ENCODE measurements around the gene RTRAF.

RTRAF gene

DNA sequence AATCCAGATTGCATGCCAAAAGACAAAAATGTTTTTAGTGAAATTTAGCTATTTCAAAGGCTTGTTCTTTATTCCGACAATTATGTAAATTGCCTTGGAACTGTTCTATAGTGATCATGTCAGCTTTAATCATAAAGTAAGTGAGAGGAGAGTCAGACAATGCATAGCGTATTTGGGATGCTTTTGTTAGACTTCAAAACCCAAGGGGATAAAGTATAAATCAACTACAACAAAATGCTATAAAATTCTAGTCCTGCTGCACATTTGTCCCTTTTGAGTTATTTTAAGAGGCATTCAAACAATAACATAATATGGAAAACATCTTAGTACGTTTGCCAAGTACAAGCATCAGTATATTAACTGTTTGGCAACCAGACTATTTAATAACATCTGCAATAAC lies 11.3 kb downstream of the RTRAF start:
- DNase-seq (ENCODE audit: low read depth) = no peak
- TF ChIP-seq, protein P1, sequence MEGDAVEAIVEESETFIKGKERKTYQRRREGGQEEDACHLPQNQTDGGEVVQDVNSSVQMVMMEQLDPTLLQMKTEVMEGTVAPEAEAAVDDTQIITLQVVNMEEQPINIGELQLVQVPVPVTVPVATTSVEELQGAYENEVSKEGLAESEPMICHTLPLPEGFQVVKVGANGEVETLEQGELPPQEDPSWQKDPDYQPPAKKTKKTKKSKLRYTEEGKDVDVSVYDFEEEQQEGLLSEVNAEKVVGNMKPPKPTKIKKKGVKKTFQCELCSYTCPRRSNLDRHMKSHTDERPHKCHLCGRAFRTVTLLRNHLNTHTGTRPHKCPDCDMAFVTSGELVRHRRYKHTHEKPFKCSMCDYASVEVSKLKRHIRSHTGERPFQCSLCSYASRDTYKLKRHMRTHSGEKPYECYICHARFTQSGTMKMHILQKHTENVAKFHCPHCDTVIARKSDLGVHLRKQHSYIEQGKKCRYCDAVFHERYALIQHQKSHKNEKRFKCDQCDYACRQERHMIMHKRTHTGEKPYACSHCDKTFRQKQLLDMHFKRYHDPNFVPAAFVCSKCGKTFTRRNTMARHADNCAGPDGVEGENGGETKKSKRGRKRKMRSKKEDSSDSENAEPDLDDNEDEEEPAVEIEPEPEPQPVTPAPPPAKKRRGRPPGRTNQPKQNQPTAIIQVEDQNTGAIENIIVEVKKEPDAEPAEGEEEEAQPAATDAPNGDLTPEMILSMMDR (IDR thresholded peaks at IDR 0.05; ENCODE audit: low read depth, low read length, missing control alignments) = no peak
- no peak overlapping the region for H3K4me3 ChIP-seq (ENCODE audit: low read depth, low read length)

DNA sequence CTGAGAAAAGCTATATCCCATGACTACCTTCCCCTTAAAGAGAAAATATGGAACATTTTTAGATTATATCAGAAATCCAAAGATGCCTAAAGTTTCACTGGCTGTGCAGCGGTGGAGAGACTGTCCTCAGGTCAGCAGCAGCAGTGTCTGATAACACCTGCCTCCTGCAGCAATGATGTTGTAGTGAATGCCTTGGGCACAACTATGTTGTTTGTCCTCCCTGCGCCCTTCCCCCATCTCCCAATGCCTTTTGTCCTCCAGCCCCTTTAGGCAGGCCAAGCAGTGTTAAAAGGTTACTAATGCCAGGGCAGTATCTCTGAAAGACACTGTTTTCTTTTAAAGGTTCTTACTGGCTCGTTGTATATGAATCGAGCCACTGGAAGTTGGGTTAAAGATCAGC lies 13.2 kb downstream of the RTRAF start:
- DNase-seq (ENCODE audit: low read depth) = no peak
- no peak overlapping the region for H3K4me3 ChIP-seq (ENCODE audit: low read depth, low read length)
- TF ChIP-seq, protein P1 (IDR thresholded peaks at IDR 0.05; ENCODE audit: low read depth, low read length, missing control alignments) = no peak

DNA sequence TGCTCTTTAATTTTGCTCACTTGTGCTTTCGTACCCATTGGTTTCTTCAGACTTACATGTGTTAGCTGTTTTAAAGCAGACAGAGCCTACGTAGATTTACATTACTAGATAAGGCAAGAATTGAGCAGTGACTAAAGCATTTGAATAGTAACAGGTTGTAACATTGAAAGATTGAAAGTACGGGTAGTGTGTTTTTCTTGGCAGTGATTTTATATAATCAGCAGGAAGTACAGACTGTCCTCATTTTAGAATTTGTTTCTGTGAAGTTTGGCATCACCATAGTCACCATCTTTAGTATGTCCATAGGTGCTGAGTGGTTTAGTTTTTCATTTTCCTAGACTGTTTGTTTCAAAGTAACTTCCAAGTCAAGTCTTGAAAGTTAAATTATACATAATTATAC lies 14.0 kb downstream of the RTRAF start:
- no peak overlapping the region for H3K4me3 ChIP-seq (ENCODE audit: low read depth, low read length)
- no peak for DNase-seq (ENCODE audit: low read depth)
- TF ChIP-seq, protein P1 (IDR thresholded peaks at IDR 0.05; ENCODE audit: low read depth, low read length, missing control alignments) = no peak

DNA sequence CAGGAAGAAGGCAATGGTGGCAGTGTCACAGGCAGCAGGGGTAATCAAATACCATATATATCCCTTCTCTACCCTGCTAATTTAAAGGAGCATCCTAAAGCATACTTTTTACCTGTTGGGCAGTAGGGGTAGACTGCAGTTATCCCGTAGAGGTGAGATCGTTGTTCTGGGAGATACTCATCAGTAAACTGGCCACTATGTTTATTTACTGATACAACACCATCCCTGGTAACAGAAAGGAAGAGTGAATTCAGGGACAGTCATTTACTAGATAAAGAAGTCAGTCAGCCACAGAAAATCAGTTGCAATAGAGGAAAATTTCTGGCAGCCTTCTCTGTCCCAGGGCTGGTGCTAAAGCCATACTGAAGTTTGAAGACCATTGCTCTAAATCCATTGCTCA lies 16.3 kb downstream of the RTRAF start:
- TF ChIP-seq, protein P1 (IDR thresholded peaks at IDR 0.05; ENCODE audit: low read depth, low read length, missing control alignments) = no peak
- no peak for DNase-seq (ENCODE audit: low read depth)
- H3K4me3 ChIP-seq (ENCODE audit: low read depth, low read length) = no peak overlapping the region

DNA sequence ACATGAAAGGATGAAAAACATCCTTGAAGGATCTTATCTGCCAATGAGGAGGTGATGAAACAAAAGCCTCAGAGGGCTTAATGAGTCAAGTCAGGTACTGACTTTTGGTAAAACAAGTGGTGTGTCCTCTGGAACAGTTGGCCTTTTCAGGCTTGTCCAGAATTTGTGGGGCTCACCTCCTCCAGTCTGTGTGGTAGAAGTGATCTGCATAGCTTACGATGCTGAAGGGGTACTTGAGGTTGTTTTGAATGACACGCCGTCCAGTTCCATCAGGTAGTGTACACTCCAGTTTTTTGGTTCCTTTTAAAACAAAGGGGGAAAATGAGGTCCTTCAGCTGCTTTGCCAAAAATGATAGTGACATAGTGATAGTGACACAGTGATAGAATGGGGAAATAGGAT lies 17.0 kb downstream of the RTRAF start:
- no peak overlapping the region for H3K4me3 ChIP-seq (ENCODE audit: low read depth, low read length)
- no peak for DNase-seq (ENCODE audit: low read depth)
- TF ChIP-seq, protein P1 (IDR thresholded peaks at IDR 0.05; ENCODE audit: low read depth, low read length, missing control alignments) = no peak

DNA sequence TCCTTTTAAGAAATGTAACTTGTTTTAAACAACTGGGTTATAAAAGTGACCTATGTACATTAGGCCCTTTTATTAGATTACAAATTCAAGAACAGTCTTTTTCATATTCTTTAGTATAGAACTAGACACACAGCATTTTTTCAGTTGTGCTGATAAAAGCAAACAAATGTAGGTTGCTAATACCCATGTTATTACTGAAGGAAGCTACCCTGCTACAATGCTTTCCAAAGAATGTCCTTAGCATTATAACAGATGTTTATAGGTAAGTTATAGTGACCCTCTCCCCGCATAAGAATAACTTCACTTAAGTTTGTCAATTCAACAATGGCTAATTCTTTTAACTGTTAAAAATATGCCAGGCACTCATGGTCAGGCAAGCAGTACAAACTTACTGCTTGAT lies 17.9 kb downstream of the RTRAF start:
- no peak overlapping the region for H3K4me3 ChIP-seq (ENCODE audit: low read depth, low read length)
- no peak for DNase-seq (ENCODE audit: low read depth)
- TF ChIP-seq, protein P1 (IDR thresholded peaks at IDR 0.05; ENCODE audit: low read depth, low read length, missing control alignments) = no peak

DNA sequence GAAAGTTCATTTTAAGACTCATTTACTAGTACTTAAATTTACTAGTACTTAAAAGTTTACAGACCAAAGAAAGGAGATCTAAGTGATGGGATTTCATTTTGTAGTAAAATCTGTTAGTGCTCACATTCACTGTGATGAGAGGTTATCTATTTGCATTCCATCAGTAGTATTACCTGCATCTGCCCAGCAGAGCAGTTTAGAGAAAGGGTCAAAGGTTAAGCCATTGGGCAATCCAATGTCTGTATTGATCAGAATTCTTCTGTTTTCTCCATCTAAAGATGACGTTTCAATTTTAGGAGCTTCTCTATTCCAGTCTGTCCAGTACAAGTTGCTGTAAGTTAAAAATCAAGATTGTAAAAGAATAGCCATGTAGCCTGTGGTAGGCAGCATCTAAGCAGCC lies 18.3 kb downstream of the RTRAF start:
- TF ChIP-seq, protein P1 (IDR thresholded peaks at IDR 0.05; ENCODE audit: low read depth, low read length, missing control alignments) = no peak
- DNase-seq (ENCODE audit: low read depth) = no peak
- no peak overlapping the region for H3K4me3 ChIP-seq (ENCODE audit: low read depth, low read length)
